Activated CD4-positive, alpha-beta T cell treated with anti-CD3 and anti-CD28 coated beads for 36 hours (primary cell): Measurements from ENCODE around the gene GLI3. TPM values are rescaled to one million over a fixed set of nuclear protein-coding genes. Genes with fewer than 3 reads are reported as not detected.

Experiments used
- ATAC-seq: fragments of 200-7000 bp; cut with Tn5 transposase; one replicate; pipeline ENCODE4 v1.10.0; 2021; ENCODE audit warnings: mild to moderate bottlenecking, moderate library complexity
- CTCF ChIA-PET: fragments of 350-600 bp; sonication (Branson Sonifier 250); formaldehyde crosslinking; loops from one replicate; lab custom pipeline; 2021; ENCODE audit warnings: antibody characterized with exemption; lab: Charles Lee
- POLR2A ChIA-PET: fragments of 350-600 bp; sonication (Branson Sonifier 250); formaldehyde crosslinking; loops from one replicate; lab custom pipeline; 2021; ENCODE audit warnings: antibody characterized with exemption, inconsistent platforms; lab: Charles Lee
- DNase-seq: peaks from one replicate; pipeline ENCODE4 v3.0.0-alpha.2; 2020
- H3K27ac Mint-ChIP-seq: one replicate; pipeline ENCODE4 v1.8.0; 2021; ENCODE audit warnings: mixed read lengths
- H3K27me3 Mint-ChIP-seq: one replicate; pipeline ENCODE4 v1.8.0; 2021; ENCODE audit warnings: mixed read lengths
- H3K36me3 Mint-ChIP-seq: one replicate; pipeline ENCODE4 v1.8.0; 2021; ENCODE audit warnings: low read depth, mixed read lengths
- H3K4me1 Mint-ChIP-seq: one replicate; pipeline ENCODE4 v1.8.0; 2021; ENCODE audit warnings: mixed read lengths
- H3K4me3 Mint-ChIP-seq: one replicate; pipeline ENCODE4 v1.8.0; 2021; ENCODE audit warnings: mild to moderate bottlenecking, moderate library complexity, mixed read lengths
- H3K9me3 Mint-ChIP-seq: one replicate; pipeline ENCODE4 v1.8.0; 2021; ENCODE audit warnings: low read depth, mixed read lengths
- intact Hi-C, 2 experiments: fragments of 100-400 bp; cut with DNase I in 1 of 2; cut with micrococcal nuclease in 1 of 2; formaldehyde crosslinking; loops; one replicate each; pipeline versions ENCODE4 v1.14.2 to v1.15.1; 2022 to 2024; cut with DNase I, micrococcal nuclease
- total RNA-seq, 2 experiments: library from RNA; stranded (reverse); gene quantifications; one replicate each; pipeline ENCODE4 v1.2.3, GENCODE V29; 2021

Gene GLI3
- total RNA-seq, 2 experiments from 2014 or later, result 0.18 to 0.30 TPM

- no peak overlapping the region for H3K27ac Mint-ChIP-seq
- intact Hi-C loops, result loop anchor here in 1 of 2 experiments (10.0 kb wide), 1 partner anchor 873 kb away; no protein-coding TSS in a partner anchor
- no peaks in the 10 kb centered on the region for H3K4me1 Mint-ChIP-seq
- H3K4me3 Mint-ChIP-seq, result no peak overlapping the region
- CTCF ChIA-PET, result interaction anchor here (0.6 kb wide), 1 partner anchor 12 kb away, joined by 3 read pairs; no protein-coding TSS in a partner anchor
- H3K36me3 Mint-ChIP-seq, result no peaks in the 10 kb centered on the region
- no peaks in the 10 kb centered on the region for H3K9me3 Mint-ChIP-seq
- POLR2A ChIA-PET, result no interaction called here
- peaks cover 2% of the 10 kb centered on the region for H3K27me3 Mint-ChIP-seq
- no peak for ATAC-seq
- no peak for DNase-seq
Observed at GRCh38 chr7:41971640-41972187, 265.3 kb downstream of the GLI3 start.

- H3K36me3 Mint-ChIP-seq, result no peaks in the 10 kb centered on the region
- no peaks in the 10 kb centered on the region for H3K4me1 Mint-ChIP-seq
- DNase-seq (no peak), ATAC-seq (no peak)
- H3K4me3 Mint-ChIP-seq, result no peak overlapping the region
- POLR2A ChIA-PET, result no interaction called here
- H3K9me3 Mint-ChIP-seq, result no peaks in the 10 kb centered on the region
- no peak overlapping the region for H3K27ac Mint-ChIP-seq
- peaks cover 2% of the 10 kb centered on the region for H3K27me3 Mint-ChIP-seq
- intact Hi-C loops, result loop anchor here in 1 of 2 experiments (10.0 kb wide), 1 partner anchor 874 kb away; no protein-coding TSS in a partner anchor
- CTCF ChIA-PET, result no interaction called here
Observed at GRCh38 chr7:41970941-41971340, 266.1 kb downstream of the GLI3 start.

- H3K9me3 Mint-ChIP-seq, result no peaks in the 10 kb centered on the region
- H3K27ac Mint-ChIP-seq, result no peak overlapping the region
- H3K27me3 Mint-ChIP-seq, result peaks cover 2% of the 10 kb centered on the region
- no peaks in the 10 kb centered on the region for H3K4me1 Mint-ChIP-seq
- H3K36me3 Mint-ChIP-seq, result no peaks in the 10 kb centered on the region
- ChIA-PET POLR2A (no interaction called here), CTCF (no interaction called here)
- no peak for ATAC-seq
- H3K4me3 Mint-ChIP-seq, result no peak overlapping the region
- DNase-seq, result no peak
- intact Hi-C loops, result loop anchor here in 1 of 2 experiments (10.0 kb wide), 1 partner anchor 875 kb away; no protein-coding TSS in a partner anchor
Observed at GRCh38 chr7:41969561-41970105, 267.4 kb downstream of the GLI3 start.

- Mint-ChIP-seq H3K27me3 (peaks cover 2% of the 10 kb centered on the region), H3K9me3 (no peaks in the 10 kb centered on the region), H3K36me3 (no peaks in the 10 kb centered on the region), H3K4me3 (no peak overlapping the region), H3K4me1 (no peaks in the 10 kb centered on the region), H3K27ac (no peak overlapping the region)
- ATAC-seq (no peak), DNase-seq (no peak)
- CTCF ChIA-PET, result interaction anchor here (1.4 kb wide), 2 partner anchors 10 to 60 kb away, joined by 3 to 6 read pairs; no protein-coding TSS in a partner anchor
- intact Hi-C loops, result no loop called here
- POLR2A ChIA-PET, result interaction anchor here (0.6 kb wide), 1 partner anchor 160 kb away, joined by 3 read pairs; no protein-coding TSS in a partner anchor
Observed at GRCh38 chr7:41967156-41967555, 269.9 kb downstream of the GLI3 start.

- intact Hi-C loops, result no loop called here
- H3K27me3 Mint-ChIP-seq, result no peaks in the 10 kb centered on the region
- H3K9me3 Mint-ChIP-seq, result no peaks in the 10 kb centered on the region
- POLR2A ChIA-PET, result no interaction called here
- DNase-seq (no peak), ATAC-seq (no peak)
- H3K4me1 Mint-ChIP-seq, result no peaks in the 10 kb centered on the region
- H3K36me3 Mint-ChIP-seq, result no peaks in the 10 kb centered on the region
- H3K27ac Mint-ChIP-seq, result no peak overlapping the region
- CTCF ChIA-PET, result interaction anchor here (0.6 to 1.2 kb wide), 2 partner anchors 11 to 23 kb away, joined by 3 read pairs; no protein-coding TSS in a partner anchor
- no peak overlapping the region for H3K4me3 Mint-ChIP-seq
Observed at GRCh38 chr7:41965951-41966505, 271.0 kb downstream of the GLI3 start.

GRCh38 chr7:41964849-41965745, 271.9 kb downstream of the GLI3 start:
- Mint-ChIP-seq H3K4me3 (no peak overlapping the region), H3K27me3 (no peaks in the 10 kb centered on the region), H3K36me3 (no peaks in the 10 kb centered on the region), H3K4me1 (no peaks in the 10 kb centered on the region), H3K9me3 (no peaks in the 10 kb centered on the region), H3K27ac (no peak overlapping the region)
- ChIA-PET POLR2A (no interaction called here), CTCF (interaction anchor here (1.2 to 2.0 kb wide), 2 partner anchors 22 to 24 kb away, joined by 3 to 4 read pairs; no protein-coding TSS in a partner anchor)
- no peak for DNase-seq
- ATAC-seq, result no peak
- intact Hi-C loops, result no loop called here

GRCh38 chr7:41964183-41964753, 272.7 kb downstream of the GLI3 start:
- H3K27me3 Mint-ChIP-seq, result peaks cover under 1% of the 10 kb centered on the region
- intact Hi-C loops, result no loop called here
- no peaks in the 10 kb centered on the region for H3K9me3 Mint-ChIP-seq
- DNase-seq, result no peak
- no peak overlapping the region for H3K27ac Mint-ChIP-seq
- H3K36me3 Mint-ChIP-seq, result no peaks in the 10 kb centered on the region
- CTCF ChIA-PET, result interaction anchor here (2.0 kb wide), 1 partner anchor 24 kb away, joined by 4 read pairs; no protein-coding TSS in a partner anchor
- H3K4me3 Mint-ChIP-seq, result no peak overlapping the region
- POLR2A ChIA-PET, result no interaction called here
- no peaks in the 10 kb centered on the region for H3K4me1 Mint-ChIP-seq
- no peak for ATAC-seq

GRCh38 chr7:41956705-41957104, 280.3 kb downstream of the GLI3 start:
- CTCF ChIA-PET, result interaction anchor here (3.0 kb wide), 1 partner anchor 14 kb away, joined by 13 read pairs; no protein-coding TSS in a partner anchor
- Mint-ChIP-seq H3K27ac (no peak overlapping the region), H3K4me3 (no peak overlapping the region), H3K27me3 (peaks cover 23% of the 10 kb centered on the region), H3K9me3 (no peaks in the 10 kb centered on the region), H3K36me3 (no peaks in the 10 kb centered on the region), H3K4me1 (no peaks in the 10 kb centered on the region)
- ATAC-seq (no peak), DNase-seq (no peak)
- POLR2A ChIA-PET, result no interaction called here
- intact Hi-C loops, result no loop called here

- POLR2A ChIA-PET, result no interaction called here
- peaks cover 23% of the 10 kb centered on the region for H3K27me3 Mint-ChIP-seq
- no peak overlapping the region for H3K27ac Mint-ChIP-seq
- DNase-seq (no peak), ATAC-seq (no peak)
- no peak overlapping the region for H3K4me3 Mint-ChIP-seq
- no peaks in the 10 kb centered on the region for H3K4me1 Mint-ChIP-seq
- intact Hi-C loops, result no loop called here
- H3K36me3 Mint-ChIP-seq, result no peaks in the 10 kb centered on the region
- no peaks in the 10 kb centered on the region for H3K9me3 Mint-ChIP-seq
- CTCF ChIA-PET, result interaction anchor here (3.0 kb wide), 1 partner anchor 13 kb away, joined by 13 read pairs; no protein-coding TSS in a partner anchor
Observed at GRCh38 chr7:41955893-41956675, 280.9 kb downstream of the GLI3 start.

- Mint-ChIP-seq H3K36me3 (no peaks in the 10 kb centered on the region), H3K9me3 (no peaks in the 10 kb centered on the region), H3K27me3 (peaks cover 23% of the 10 kb centered on the region), H3K4me3 (no peak overlapping the region), H3K27ac (no peak overlapping the region), H3K4me1 (no peaks in the 10 kb centered on the region)
- ChIA-PET CTCF (interaction anchor here (3.0 kb wide), 1 partner anchor 13 kb away, joined by 13 read pairs; no protein-coding TSS in a partner anchor), POLR2A (no interaction called here)
- DNase-seq (no peak), ATAC-seq (no peak)
- intact Hi-C loops, result no loop called here
Observed at GRCh38 chr7:41955451-41955850, 281.6 kb downstream of the GLI3 start.
